Stimulated activated CD8-positive, alpha-beta memory T cell treated with anti-CD3 and anti-CD28 coated beads, Interleukin-4, amount 100 ng/mL, for 48 hours (primary cell): ENCODE results near the gene PSMA2.

Experiments
- DNase-seq: peaks from one replicate; pipeline ENCODE4 v3.0.0-alpha.2; 2020

PSMA2 gene

GRCh38 chr7:42939457-42940240, 7.7 kb upstream of the PSMA2 start:
- DNase-seq, result no peak

DNA sequence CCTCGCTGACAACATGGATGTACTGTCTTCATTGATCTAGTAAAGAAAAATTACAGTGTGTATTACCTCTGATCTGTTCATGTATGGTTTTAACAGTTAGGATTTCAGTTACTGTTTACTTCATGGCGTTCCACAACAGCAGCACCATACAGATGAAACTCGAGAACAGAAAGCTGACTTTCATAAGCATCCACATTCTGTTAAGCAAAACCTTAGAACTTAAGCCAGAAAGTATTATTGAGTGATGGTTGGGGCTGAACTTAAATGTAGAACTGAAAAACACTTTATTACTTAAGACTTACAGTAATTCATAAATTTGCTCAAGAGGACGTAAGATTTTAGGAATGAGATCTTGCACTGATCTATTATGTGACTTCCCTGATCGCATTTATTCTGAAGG, 3.9 kb upstream of the PSMA2 start:
- DNase-seq, result no peak

DNA sequence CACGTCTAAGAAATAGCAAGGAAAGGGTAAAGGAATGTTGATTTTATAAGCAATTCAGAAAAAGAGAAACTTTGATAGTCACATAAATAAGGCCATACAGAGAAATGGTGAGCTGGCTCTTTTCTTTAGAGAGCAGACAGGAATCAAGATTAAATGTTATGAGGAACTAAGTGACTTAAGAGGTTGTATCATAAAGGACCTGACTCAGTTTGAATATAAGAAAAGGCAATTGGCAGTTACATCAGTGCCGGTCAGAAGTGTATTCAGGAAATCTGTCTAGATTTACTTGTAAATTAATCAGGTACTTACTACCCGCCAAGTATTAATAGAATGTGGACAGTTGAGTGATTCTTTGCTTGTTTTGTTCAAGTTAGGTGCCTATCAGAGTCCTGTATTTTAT, 2.3 kb upstream of the PSMA2 start:
- no peak for DNase-seq

DNA sequence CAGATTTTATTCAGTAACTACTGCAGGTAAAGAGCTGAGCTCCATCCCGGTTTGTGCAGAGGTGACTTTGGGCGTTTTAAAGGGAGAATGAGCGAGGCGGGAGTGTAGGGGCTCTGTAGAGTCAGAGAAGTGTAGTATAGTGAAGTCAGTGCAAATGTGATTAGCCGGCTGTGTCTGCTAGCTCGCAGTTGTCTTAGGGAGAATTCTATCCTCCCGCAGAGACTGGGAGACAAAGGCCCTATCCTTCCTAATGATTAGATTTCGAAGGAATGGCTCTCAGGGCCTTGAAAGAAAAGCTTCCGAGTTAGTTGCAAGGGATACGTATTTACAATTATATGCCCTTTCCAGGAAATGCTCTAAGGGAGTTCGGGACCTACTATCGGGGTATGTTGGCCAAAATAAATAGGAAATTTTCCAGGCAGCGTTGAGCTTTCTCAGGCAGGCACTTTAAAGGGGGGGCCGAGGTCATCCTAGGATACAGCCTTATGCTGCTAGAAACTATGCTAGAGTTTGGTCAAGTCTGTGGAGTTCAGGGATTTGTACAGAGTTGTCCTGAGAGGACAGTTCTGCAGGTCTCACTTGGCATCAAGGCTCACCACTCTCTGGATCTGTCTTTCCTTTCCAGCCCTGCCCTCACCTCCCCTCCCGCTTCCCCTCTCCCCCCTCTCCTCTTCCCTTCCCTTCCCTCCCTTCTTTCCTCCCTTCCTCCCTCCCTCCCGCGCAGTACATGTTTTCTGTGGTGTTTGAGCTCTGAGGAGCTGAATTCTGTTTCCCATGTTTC, 1.0 kb upstream of the PSMA2 start:
- no peak for DNase-seq

- DNase-seq, result no peak
These were observed 534 bp downstream of the PSMA2 start for GRCh38 chr7:42931447-42931833.

DNA sequence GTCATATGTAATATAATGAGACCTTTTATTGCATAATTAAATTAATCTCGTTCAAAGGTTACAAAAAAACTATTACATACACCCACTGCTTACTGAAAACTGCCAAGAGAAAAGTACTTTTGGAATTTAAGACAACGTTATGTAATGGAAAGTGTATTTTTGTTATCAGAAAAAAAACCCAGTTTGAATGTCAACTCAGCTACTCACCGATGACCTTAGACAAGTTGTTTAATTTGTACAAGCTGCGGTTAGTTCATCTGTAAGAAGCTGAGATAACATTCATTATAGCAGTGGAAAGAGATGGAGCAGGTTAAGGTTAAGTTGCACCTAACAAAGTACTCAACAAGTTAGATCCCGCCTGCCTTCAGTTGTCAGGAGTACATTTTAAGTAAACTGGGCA, 1.1 kb downstream of the PSMA2 start:
- no peak for DNase-seq

DNA sequence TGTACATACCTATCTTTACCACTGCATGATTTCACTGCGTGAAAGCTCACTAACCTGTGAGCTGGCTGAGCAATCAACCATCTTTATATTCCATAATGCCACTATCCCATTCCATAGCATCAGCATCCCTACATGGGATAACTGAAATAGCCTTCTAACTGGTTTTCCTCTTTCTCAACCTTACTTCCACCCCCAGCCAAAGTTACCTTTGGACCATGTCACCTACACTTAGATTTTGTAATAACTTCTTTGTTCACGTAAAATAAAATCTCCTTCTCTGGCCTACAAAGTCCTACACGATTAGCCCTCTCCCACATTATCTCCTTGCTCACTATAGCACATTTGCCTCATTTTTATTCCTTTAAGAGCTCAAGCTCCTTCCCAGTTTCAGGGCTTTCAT, 2.5 kb downstream of the PSMA2 start:
- no peak for DNase-seq

- DNase-seq, result no peak
These were observed 3.2 kb downstream of the PSMA2 start for GRCh38 chr7:42928754-42929153.

- no peak for DNase-seq
These were observed 5.8 kb downstream of the PSMA2 start for GRCh38 chr7:42926204-42926603.

GRCh38 chr7:42925630-42926029, 6.3 kb downstream of the PSMA2 start:
- no peak for DNase-seq

DNA sequence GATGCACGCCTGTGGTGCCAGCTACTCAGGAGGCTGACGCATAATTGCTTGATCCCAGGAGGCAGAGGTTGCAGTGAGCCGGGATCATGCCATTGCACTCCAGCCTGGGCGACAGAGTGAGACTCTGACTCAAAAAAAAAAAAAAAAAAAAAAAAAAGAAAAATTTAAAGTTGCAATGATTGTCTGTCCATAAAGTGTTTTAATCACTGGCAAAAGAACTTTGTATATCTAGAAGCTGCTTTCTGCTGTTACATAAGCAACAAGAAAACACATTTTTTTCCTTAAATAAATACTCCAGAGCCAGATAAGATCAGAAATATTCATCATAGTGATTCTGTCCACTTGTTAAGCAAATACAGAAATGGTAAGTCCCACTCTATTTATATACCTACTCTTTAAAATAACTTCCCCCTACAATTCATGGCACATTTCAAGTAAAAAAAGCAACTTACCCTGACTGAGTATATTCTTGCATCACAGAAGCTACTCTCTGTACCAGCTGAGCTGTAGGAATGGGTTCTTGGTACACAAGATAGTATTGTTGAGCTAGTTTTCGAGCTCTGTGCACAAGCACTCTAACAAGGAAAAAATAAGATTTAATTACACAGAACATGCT, 7.6 kb downstream of the PSMA2 start:
- no peak for DNase-seq

DNA sequence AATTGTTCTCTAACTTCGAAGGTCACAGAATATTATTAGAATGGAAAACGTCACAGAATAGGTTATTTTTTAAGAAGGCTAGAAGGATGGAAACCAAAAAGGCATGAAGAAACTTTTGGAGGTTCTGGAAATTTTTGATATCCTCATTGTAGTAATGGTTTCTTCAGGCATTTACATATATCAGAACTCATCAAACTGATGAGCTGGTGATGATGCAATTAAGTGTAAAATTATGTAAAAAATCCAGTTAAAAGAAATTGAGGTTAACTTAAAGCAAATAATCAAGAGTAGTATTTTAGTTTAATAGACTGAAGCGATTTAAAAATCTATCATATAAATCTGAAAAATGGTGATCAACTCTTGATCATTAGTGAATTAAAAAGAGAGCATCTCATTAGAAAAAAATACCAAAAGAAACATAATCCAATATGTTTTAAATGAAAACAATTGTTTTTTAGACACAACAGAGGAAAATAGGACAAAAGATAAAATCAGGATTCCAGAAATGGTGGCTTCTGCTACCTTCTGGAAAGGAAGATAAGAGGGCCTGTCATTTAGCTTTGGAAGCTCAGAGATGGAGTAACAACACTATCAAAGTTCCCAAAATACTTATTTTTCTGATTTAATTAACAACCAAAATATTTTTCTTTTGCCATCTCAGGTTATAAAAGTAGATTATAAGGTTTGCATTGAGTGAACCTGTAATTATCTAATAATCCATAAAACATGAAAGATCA, 9.8 kb downstream of the PSMA2 start:
- no peak for DNase-seq

DNA sequence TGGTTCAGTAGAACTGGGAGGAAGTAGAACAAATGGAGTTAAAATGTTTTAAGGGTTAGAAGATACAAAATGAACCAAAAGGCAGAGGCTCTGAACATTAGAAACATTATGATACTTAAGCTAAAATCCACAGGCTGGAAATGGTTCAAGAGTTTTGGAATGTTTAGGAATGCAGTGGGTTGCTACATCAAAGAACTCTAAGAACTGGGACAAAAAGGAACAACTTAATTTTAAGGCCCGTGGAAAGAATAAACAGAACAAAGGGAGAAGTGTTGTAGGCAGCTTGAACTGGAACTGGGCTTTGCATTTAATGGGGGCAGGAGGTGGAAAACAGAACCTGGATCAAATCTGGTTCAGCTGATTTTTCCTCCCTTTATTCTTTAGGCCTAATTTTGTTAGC, 16.6 kb downstream of the PSMA2 start:
- no peak for DNase-seq

DNA sequence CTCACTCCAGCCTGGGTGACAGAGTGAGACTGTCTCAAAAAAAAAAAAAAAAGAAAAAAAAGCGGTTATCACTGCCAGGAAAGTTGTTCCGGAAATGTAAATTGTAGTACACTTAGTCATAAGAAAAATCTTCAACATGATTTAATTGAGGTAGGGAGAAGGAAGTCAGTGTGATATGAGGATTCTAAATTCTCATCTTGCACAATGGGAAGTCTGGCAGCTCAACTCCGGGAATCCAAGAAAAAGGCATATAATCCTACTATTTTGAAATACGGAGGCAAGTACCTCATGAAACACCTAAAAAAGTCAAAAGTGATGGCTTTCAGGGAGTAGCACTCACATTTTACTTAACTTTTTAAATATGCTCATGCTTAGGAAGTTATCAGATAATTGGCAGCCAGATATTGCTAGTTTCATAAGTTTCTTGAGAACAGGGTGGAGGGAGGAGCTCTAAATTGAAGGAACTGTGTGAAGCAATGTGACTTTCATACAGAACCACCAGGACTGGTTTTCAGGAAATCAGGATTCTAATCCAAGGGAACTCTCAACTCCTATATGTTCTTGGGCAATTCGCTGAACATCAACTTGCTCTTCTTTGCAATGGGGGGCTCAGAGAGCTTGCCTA, 17.4 kb downstream of the PSMA2 start:
- no peak for DNase-seq

- DNase-seq, result no peak
These were observed 18.0 kb downstream of the PSMA2 start for GRCh38 chr7:42914009-42914408.

- no peak for DNase-seq
These were observed 18.4 kb downstream of the PSMA2 start for GRCh38 chr7:42913591-42913990.

GRCh38 chr7:42911454-42912447, 20.2 kb downstream of the PSMA2 start, which contains the start of gene C7orf25:
TSS of gene C7orf25 (minus strand) at chr7:42912070. CDS start at chr7:42910900, 1,170 bp downstream.
- DNase-seq, result peak; percentile 96

DNA sequence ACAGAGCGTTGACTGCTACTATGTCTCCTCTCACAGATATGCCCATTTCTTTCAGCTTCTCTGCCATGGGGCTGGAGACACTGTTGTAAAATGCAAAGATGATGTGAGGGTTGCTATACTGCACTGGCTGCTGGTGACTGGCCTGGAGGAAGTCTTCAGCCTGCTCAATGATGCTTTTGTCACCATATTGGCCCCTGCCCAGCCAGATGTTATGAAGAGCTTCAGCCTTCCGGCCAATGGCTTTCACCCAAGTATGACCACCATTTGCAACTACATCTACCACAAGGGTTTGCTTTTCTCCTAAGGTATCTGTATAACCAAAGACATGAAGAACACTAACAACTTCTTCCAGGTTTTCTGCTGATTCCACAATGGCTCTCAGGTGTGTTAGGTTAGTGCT, 21.7 kb downstream of the PSMA2 start:
- DNase-seq, result no peak

DNA sequence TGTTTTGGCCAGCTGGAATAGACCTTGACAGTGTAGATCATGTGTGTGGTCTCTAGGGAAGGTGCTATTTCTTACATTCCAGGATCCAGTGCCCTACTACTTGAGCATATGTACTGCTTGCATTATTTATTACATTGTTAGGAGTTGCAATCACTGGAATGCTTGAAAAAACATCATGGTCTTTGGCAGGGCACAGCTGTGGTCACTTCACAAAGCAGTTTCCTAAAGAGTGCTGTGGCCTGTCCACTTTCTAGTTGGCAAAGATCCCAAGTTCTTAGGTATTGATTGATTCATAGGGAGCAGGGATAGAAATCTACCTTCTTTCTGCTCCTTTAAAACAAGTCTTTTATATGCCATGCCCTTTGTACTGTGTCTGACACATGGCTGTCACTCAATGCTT, 24.7 kb downstream of the PSMA2 start:
- no peak for DNase-seq

- no peak for DNase-seq
These were observed 25.8 kb downstream of the PSMA2 start for GRCh38 chr7:42906181-42906580.

DNA sequence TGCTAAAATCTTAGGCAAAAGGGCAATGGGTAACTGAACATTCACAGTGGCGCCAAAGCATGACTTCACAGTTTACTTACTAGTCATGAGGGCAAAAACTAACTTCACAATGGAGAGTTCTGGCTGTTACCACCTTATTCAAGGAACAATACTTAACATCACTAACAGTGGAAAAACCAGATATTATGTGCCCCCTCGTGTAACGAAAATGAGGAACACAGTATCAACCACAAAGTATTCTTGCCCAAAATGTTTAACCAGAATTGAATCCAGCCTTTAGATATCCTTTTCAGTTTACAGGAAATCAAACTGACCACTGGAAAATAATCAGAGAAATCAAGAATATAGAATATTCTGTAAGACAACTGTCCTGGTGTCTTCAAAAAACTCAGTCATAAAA, 29.6 kb downstream of the PSMA2 start:
- no peak for DNase-seq
